ENCODE measurements around the gene TMEM120B.
"Not testable (repeated sequence)": the region's sequence is repeated elsewhere in the genome, so short reads cannot be mapped to it uniquely, and the experiment has no call there.

The TMEM120B gene

GRCh38 chr12:121712461-121713256 lies at the start of gene TMEM120B:
TMEM120B (plus strand) TSS chr12:121712752; CDS start chr12:121712896, 144 bp downstream.
- DNase-seq (ENCODE audit: low read depth), result peak; percentile 73

- no peak for DNase-seq (ENCODE audit: low read depth)
Observed at GRCh38 chr12:121663610-121663929, 49.0 kb upstream of the TMEM120B start.

- not testable (repeated sequence) for DNase-seq (ENCODE audit: low read depth)
Observed at GRCh38 chr12:121666829-121667228, 45.7 kb upstream of the TMEM120B start.

GRCh38 chr12:121668750-121669520 lies 43.6 kb upstream of the TMEM120B start:
- DNase-seq (ENCODE audit: low read depth), result peak; percentile 46

- DNase-seq (ENCODE audit: low read depth), result no peak
Observed at GRCh38 chr12:121669521-121669900, 43.0 kb upstream of the TMEM120B start, which contains the start of gene MORN3. MORN3 (minus strand) TSS chr12:121669654; CDS start chr12:121669483, 171 bp downstream.

- DNase-seq (ENCODE audit: low read depth), result no peak
Observed at GRCh38 chr12:121673013-121673511, 39.5 kb upstream of the TMEM120B start.

GRCh38 chr12:121676190-121676589 lies 36.4 kb upstream of the TMEM120B start:
- no peak for DNase-seq (ENCODE audit: low read depth)

- DNase-seq (ENCODE audit: low read depth), result no peak
Observed at GRCh38 chr12:121678305-121678704, 34.2 kb upstream of the TMEM120B start.

- DNase-seq (ENCODE audit: low read depth), result no peak
Observed at GRCh38 chr12:121678716-121679300, 33.7 kb upstream of the TMEM120B start.

- DNase-seq (ENCODE audit: low read depth), result not testable (repeated sequence)
Observed at GRCh38 chr12:121679661-121680197, 32.8 kb upstream of the TMEM120B start.

GRCh38 chr12:121688966-121689365 lies 23.6 kb upstream of the TMEM120B start:
- no peak for DNase-seq (ENCODE audit: low read depth)

GRCh38 chr12:121689430-121689829 lies 23.1 kb upstream of the TMEM120B start:
- no peak for DNase-seq (ENCODE audit: low read depth)

GRCh38 chr12:121692744-121693143 lies 19.8 kb upstream of the TMEM120B start:
- DNase-seq (ENCODE audit: low read depth), result not testable (repeated sequence)

- DNase-seq (ENCODE audit: low read depth), result no peak
Observed at GRCh38 chr12:121693155-121693687, 19.3 kb upstream of the TMEM120B start.

- no peak for DNase-seq (ENCODE audit: low read depth)
Observed at GRCh38 chr12:121697093-121697698, 15.4 kb upstream of the TMEM120B start.

GRCh38 chr12:121697861-121698260 lies 14.7 kb upstream of the TMEM120B start:
- DNase-seq (ENCODE audit: low read depth), result not testable (repeated sequence)

GRCh38 chr12:121701667-121702277 lies 10.8 kb upstream of the TMEM120B start:
- no peak for DNase-seq (ENCODE audit: low read depth)

- no peak for DNase-seq (ENCODE audit: low read depth)
Observed at GRCh38 chr12:121702944-121703343, 9.6 kb upstream of the TMEM120B start.

GRCh38 chr12:121705514-121705913 lies 7.0 kb upstream of the TMEM120B start:
- no peak for DNase-seq (ENCODE audit: low read depth)

GRCh38 chr12:121708313-121709063 lies 4.1 kb upstream of the TMEM120B start:
- DNase-seq (ENCODE audit: low read depth), result no peak

Measured in stimulated activated CD8-positive, alpha-beta memory T cell treated with anti-CD3 and anti-CD28 coated beads, Interleukin-12 subunit alpha, Interleukin-12 subunit beta, amount 100 ng/mL, for 1 hour (primary cell).